ENCODE measurements around the gene BAIAP2.

The BAIAP2 gene

DNA sequence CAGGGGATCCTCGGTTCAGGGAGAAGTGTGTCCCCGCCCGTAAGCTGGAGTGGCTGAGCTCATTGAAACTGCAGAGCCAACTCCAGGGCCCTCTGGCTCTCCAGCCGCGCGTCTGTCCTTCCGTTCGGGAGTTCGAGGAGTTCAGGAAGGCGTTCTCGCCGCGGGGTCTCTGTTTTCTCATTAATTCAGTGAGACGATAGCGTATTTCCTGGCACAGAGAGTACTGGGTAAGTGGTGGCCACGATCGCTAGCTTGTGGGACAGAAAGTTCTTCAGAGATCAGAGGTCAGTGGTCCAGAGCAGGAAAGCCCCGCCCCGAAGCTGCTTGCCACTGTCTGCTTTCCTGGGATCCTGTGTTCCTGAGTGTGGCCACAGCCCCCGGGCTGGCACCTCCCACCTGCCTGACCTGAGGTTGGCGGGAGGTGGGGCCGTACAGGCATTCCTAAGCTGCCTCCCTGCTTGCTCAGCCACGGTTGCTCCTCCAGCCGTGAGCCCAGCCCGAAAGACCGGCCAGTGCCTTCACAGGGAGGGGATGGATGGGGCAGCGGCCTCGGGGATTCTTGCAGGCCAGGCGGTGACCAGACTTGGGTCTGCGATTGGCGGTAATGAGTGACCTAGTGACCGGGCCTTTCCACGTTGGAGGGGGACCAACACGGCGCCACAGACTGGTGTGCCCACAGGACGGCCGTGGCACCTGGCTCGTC is 8.9 kb downstream of the BAIAP2 start:
- no peaks in the 10 kb centered on the region for H3K9me3 Mint-ChIP-seq
- CTCF ChIA-PET, result no interaction called here
- no peak for DNase-seq
- H3K27me3 Mint-ChIP-seq, result peaks cover 9% of the 10 kb centered on the region
- H3K27ac Mint-ChIP-seq, result no peak overlapping the region
- no peaks in the 10 kb centered on the region for H3K36me3 Mint-ChIP-seq
- peaks cover under 1% of the 10 kb centered on the region for H3K4me1 Mint-ChIP-seq
- no peak overlapping the region for H3K4me3 Mint-ChIP-seq

DNA sequence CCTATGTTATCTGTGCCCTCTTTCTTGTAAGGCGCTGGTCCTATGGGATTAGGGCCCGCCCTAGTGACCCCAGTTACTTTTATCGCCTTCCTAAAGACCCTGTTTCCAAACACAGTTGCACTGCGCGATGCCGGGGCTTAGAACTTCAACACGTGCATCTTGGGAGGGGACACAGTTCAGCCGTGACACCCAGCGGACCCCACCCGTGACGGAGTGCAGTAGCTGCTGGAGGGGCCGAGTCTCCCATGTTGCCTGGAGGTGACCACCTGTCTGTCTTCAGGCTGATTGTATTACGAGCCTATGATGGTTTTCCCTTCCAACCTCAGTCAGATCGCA is 9.4 kb downstream of the BAIAP2 start:
- H3K27me3 Mint-ChIP-seq, result peaks cover 13% of the 10 kb centered on the region
- peaks cover 6% of the 10 kb centered on the region for H3K4me1 Mint-ChIP-seq
- no peaks in the 10 kb centered on the region for H3K9me3 Mint-ChIP-seq
- CTCF ChIA-PET, result no interaction called here
- no peaks in the 10 kb centered on the region for H3K36me3 Mint-ChIP-seq
- DNase-seq, result no peak
- no peak overlapping the region for H3K4me3 Mint-ChIP-seq
- H3K27ac Mint-ChIP-seq, result no peak overlapping the region

DNA sequence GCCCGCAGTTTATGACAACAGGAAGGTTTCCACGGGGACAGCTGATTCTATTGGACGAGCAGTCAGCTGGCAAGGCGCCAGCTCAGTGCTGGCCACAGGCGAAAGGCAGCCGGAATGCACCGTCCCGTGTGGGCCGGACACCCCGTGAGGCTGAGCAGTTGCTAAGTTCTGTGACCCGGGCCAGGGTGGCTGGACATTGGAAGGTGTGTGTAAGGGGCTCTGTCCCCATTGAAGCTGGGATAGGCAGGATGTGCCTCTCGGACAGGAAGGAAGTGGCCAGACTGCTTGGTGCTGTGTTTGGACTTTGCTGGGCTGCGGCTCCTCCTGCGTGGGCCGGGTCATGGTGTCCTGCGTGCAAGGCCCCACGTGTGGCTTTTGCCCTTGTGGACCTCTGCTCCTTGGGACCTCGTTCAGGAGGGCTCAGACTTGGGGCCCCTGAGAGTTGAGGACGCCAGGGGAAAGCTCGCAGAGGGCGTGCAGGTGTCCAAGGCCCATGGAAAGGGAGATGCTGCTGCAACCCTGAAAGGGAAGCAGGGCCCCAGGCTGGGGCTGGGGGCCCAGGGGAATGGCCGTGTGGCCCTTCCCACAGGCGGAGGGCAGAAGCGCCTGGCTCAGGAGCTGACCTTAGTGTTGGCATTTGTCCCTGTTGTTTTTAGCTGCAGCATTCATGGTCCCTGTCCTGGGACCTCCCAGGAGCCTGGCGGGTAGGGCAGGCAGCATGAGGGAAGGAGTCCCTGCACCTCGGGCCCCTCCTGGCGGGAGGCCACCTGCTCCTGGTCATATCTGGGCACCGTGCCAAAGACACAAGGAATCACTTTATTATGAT is 10.0 kb downstream of the BAIAP2 start:
- peaks cover 8% of the 10 kb centered on the region for H3K4me1 Mint-ChIP-seq
- no peak overlapping the region for H3K4me3 Mint-ChIP-seq
- no peak for DNase-seq
- H3K27ac Mint-ChIP-seq, result no peak overlapping the region
- no peaks in the 10 kb centered on the region for H3K36me3 Mint-ChIP-seq
- H3K27me3 Mint-ChIP-seq, result peaks cover 13% of the 10 kb centered on the region
- no peaks in the 10 kb centered on the region for H3K9me3 Mint-ChIP-seq
- CTCF ChIA-PET, result no interaction called here

DNA sequence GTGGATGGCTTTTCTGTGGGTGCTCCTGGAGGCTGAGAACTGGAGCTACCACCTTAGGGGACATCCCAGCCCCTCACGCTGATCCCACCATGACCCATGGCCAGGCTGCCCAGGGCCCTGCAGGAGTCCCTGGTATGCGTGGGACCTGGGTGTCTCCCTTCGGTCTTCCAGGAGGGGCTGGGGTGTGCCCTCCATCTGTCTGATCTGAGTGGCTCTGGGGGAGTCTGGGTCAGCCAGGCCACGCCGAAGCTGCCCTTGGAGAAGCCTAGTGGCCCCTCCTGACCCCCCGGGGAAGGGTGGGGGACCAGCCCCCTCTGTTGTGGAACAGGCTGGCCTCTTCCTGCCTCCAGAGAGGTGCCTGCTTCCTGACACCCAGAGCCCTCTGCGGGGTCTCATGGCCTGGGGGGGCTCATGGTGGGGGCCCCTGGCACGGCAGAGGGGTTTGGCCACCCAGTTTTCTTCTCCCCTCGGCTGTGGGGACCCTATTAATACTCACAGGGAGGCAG is 10.7 kb downstream of the BAIAP2 start:
- H3K27me3 Mint-ChIP-seq, result peaks cover 14% of the 10 kb centered on the region
- no peak overlapping the region for H3K27ac Mint-ChIP-seq
- DNase-seq, result no peak
- H3K9me3 Mint-ChIP-seq, result no peaks in the 10 kb centered on the region
- H3K4me3 Mint-ChIP-seq, result no peak overlapping the region
- no peaks in the 10 kb centered on the region for H3K36me3 Mint-ChIP-seq
- peaks cover 8% of the 10 kb centered on the region for H3K4me1 Mint-ChIP-seq
- CTCF ChIA-PET, result no interaction called here

DNA sequence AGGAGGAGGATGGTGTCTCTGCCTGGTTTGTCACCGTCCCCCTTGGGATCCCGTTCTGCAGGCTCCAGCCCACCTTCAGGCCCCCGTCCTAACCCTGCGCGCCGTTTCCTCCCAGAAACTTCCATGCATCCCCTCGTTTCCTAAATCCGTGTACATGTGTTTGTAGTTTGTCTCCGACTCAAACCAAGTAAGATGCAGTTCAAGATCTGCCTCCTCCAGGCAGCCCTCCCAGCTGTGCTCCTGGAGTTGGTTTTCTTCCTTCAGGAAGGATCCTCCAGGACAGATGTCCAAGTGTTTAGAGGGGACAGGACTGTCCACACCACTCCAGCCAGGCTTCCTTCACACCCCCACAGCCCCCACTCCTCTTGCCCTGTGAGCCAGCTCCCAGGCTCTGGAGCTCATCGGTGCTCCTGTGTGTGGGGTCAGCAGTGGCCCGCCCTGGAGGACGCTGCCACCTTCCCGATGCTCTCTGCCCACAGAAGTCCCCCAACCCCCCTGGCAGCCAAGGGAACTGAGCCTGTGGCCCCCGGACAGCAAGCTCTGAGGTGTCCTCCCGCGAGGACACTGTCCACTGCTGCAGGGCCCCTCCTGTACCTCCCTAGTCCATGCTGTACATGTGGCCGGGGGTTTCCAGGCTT is 11.3 kb downstream of the BAIAP2 start:
- CTCF ChIA-PET, result no interaction called here
- DNase-seq, result no peak
- Mint-ChIP-seq H3K4me3 (no peak overlapping the region), H3K27ac (no peak overlapping the region), H3K9me3 (no peaks in the 10 kb centered on the region), H3K4me1 (peaks cover 8% of the 10 kb centered on the region), H3K36me3 (no peaks in the 10 kb centered on the region), H3K27me3 (peaks cover 19% of the 10 kb centered on the region)

DNA sequence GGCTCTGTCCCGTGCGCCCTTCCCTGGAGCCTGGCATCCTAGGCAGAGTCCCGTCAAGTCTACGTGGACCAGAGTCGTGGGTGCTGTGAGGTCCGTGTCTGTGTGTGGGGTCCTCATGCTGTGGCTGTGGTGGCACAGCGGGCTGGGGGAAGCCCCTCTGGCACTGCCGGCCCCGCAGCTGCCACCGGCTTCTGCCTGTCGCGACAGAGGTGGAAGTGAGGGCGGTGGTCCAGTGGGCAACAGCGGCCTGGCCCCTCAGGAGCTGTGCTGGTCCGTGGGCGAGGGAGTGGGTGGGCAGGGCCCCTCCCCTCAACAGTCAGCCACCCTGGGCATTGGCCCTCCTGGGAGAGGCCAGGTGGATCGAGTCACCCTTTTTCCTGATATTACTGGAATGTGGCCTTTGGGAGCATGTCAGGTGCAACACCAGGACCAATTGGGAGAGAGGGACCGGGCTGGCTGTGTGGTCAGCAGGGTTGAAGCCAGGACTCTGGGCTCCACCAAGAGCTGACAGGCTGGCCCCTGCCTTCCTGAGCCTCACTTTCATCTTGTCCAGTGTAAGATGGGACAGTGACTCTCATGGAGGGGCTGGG is 11.9 kb downstream of the BAIAP2 start:
- Mint-ChIP-seq H3K4me1 (peaks cover 8% of the 10 kb centered on the region), H3K27ac (no peak overlapping the region), H3K4me3 (no peak overlapping the region), H3K36me3 (no peaks in the 10 kb centered on the region), H3K27me3 (peaks cover 19% of the 10 kb centered on the region), H3K9me3 (no peaks in the 10 kb centered on the region)
- CTCF ChIA-PET, result no interaction called here
- DNase-seq, result no peak

DNA sequence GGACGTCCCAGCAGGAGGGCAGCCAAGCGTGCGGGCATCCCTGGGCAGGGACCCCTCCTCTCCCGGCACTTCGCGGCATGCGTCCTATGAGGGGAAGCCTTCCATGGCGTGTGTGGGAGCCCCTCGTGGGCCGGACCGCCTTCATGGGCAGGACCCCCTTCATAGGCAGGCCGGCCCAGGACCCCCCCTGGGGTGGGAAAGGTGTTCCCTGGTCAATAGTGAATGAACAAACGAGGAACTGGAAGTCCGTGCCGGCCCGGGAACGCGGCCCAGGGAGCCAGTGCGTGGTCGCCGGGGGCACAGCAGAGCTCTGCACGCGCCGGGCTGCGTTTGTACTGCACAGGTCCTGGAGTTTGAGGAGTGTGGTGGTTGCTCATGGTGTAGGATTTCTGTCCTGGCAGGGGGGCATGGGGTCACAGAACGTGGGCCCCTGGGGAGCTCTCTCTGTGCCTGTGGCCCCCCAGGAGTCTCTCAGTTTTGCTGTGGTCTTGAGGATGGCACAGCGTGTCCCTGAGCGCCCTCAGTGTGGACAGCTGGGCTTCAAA is 13.9 kb downstream of the BAIAP2 start:
- H3K4me3 Mint-ChIP-seq, result no peak overlapping the region
- H3K27me3 Mint-ChIP-seq, result peaks cover 19% of the 10 kb centered on the region
- no peak overlapping the region for H3K27ac Mint-ChIP-seq
- DNase-seq, result no peak
- peaks cover 8% of the 10 kb centered on the region for H3K4me1 Mint-ChIP-seq
- H3K9me3 Mint-ChIP-seq, result no peaks in the 10 kb centered on the region
- no peaks in the 10 kb centered on the region for H3K36me3 Mint-ChIP-seq
- CTCF ChIA-PET, result interaction anchor here (1.1 to 1.7 kb wide), 3 partner anchors 8 to 46 kb away, joined by 3 read pairs; no protein-coding TSS in a partner anchor

DNA sequence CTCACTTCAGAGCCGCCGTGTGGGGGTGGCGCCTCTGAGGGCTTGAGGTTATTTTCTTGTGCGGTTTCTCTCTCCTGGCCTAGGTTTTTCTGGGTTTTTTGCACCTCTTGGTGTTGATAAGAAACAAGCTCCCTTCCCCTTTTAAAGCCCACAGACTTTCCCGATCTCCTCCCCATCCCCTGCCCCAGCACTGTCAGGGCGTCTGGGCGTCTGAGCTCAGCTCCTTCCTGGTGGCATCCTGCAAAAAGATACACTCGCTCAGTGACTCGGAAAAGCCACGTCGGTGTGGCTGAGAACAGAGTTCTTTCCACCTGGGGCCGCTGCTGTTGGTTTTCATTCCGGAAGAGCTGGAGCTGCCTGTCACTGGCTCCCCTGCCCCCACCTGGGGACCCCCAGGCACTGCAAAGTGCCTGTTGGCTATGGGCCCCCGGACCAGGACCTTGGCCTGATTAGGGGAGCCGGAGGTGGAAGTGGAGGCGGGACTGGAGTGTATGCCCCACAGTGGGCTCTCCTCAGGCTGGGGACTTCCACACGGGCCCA is 14.5 kb downstream of the BAIAP2 start:
- Mint-ChIP-seq H3K4me3 (no peak overlapping the region), H3K36me3 (no peaks in the 10 kb centered on the region), H3K27ac (peak overlapping the region; percentile 45), H3K9me3 (no peaks in the 10 kb centered on the region), H3K4me1 (peaks cover 8% of the 10 kb centered on the region), H3K27me3 (peaks cover 19% of the 10 kb centered on the region)
- CTCF ChIA-PET, result interaction anchor here (1.1 to 1.7 kb wide), 3 partner anchors 8 to 45 kb away, joined by 3 read pairs; no protein-coding TSS in a partner anchor
- no peak for DNase-seq

DNA sequence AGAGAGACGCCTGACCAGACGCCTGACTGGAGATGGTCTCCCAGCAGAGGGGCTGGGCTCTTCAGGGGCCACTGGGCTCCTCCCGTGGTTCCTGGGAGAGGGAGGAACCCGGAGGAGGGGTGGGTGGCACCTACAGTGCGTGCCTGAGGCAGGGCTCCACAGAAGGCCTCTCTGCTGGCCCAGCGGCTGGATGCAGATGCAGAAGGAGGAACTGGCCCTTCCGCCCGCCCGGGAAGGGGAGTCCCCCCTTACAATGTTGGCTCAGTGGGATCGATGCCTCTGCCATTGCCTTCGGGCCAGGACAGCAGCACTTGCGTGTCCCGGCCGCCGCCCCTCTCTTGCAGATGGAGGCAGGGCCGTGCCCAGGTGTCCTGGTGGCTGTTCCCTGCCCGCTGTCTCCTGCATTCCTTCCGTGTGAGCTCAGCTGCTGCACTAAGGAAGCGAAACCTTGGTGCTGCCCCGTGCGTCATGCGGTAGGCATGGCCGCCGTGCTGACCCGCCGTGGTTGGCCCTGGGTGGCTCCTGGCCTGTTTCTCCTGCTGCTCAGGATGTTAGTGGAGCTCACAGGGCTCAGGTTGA is 15.1 kb downstream of the BAIAP2 start:
- Mint-ChIP-seq H3K9me3 (no peaks in the 10 kb centered on the region), H3K27me3 (peaks cover 19% of the 10 kb centered on the region), H3K4me1 (peaks cover 8% of the 10 kb centered on the region), H3K4me3 (no peak overlapping the region), H3K27ac (no peak overlapping the region), H3K36me3 (no peaks in the 10 kb centered on the region)
- no peak for DNase-seq
- CTCF ChIA-PET, result interaction anchor here (1.1 to 1.7 kb wide), 3 partner anchors 9 to 44 kb away, joined by 3 read pairs; no protein-coding TSS in a partner anchor

DNA sequence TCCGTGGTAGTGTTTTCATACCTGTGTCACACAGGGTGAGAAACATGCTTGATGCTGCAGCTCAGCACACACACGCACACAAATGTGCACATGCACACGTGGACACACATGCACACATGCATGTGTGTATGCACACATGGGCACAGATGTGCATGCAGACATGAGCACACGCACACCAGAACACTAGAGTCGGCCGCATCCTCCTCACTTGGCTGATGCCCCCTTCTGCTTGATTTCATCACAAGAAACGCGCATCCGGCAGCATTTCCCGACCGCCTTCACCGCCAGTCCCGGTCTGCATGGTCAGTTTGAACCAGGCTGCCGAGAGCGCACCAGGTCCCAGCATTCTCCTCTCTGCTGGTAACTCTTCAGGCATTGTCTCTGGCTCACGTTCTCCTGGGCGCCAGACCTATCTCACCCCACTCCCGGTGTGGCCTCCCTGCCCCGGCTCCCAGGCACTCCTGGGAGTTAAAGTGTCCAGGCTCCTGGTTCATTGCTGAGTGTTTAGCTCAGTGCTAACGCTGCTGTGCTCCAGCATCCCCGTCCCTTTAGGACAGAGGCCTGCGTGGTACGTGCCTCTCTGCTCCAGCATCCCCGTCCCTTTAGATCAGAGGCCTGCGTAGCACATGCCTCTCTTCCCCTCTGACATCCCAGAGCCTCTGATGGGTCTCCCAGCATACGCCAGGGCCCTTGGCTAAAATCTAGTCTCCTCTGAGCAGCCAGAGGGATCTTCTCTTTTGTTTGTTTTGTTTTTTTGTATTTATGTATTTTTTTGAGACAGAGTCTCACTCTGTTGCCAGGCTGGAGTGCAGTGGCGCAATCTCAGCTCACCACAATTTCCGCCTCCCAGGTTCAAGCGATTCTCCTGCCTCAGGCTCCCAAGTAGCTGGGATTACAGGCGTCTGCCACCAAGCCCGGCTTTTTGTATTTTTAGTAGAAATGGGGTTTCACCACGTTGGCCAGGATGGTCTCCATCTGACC is 16.0 kb downstream of the BAIAP2 start:
- Mint-ChIP-seq H3K36me3 (no peaks in the 10 kb centered on the region), H3K4me3 (no peak overlapping the region), H3K4me1 (peaks cover 8% of the 10 kb centered on the region), H3K27me3 (peaks cover 19% of the 10 kb centered on the region), H3K9me3 (no peaks in the 10 kb centered on the region), H3K27ac (no peak overlapping the region)
- CTCF ChIA-PET, result no interaction called here
- DNase-seq, result no peak

DNA sequence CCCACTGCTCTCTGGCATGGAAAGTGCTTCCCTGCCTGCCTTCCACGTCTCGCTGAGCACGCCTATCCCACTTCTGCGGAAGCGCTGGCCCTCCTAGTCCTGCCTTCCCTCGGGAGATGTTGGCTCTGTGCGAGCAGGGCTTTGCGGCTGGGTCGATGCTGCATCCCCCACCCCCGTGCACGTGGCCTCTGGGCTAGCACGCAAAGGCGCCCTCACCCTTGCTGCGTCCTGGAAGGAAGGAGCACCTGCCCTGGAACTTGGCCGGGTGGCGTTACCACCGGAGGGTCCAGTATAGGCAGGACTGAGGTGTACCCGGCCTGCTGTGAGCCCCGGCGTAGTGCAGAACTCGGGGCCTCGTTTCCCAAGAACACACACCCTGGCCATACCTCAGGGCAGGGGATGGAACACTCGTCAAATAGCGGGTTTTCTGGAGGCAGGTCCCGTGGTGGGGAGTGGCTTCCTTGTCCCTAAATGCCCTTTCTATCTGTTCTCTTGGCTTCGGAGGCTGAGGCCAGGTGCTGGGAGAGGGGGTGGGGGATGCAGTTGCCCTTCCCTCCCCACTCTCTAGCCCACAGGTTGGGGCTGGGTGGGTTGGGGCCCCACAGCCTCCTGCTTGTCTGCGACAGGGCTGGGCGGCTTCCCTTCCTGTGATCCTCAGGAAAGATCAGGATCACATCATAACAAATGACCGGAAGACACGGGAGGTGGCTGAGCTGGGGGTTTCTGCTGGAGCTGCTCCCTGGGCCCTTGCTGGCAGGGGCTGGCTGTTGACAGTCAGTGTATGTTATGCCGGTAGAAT is 17.4 kb downstream of the BAIAP2 start:
- DNase-seq, result no peak
- Mint-ChIP-seq H3K4me3 (no peak overlapping the region), H3K9me3 (no peaks in the 10 kb centered on the region), H3K36me3 (no peaks in the 10 kb centered on the region), H3K27ac (no peak overlapping the region), H3K27me3 (peaks cover 14% of the 10 kb centered on the region), H3K4me1 (peaks cover 8% of the 10 kb centered on the region)
- CTCF ChIA-PET, result no interaction called here
